Measurements from ENCODE around the gene KRT9. TPM values are rescaled to one million over a fixed set of nuclear protein-coding genes. Genes with fewer than 3 reads are reported as not detected.

Gene KRT9
- total and polyA plus RNA-seq, 2 donors (not counting 3 experiments of a cell fraction or from before 2014, with no cell fraction given) = not detected

DNA sequence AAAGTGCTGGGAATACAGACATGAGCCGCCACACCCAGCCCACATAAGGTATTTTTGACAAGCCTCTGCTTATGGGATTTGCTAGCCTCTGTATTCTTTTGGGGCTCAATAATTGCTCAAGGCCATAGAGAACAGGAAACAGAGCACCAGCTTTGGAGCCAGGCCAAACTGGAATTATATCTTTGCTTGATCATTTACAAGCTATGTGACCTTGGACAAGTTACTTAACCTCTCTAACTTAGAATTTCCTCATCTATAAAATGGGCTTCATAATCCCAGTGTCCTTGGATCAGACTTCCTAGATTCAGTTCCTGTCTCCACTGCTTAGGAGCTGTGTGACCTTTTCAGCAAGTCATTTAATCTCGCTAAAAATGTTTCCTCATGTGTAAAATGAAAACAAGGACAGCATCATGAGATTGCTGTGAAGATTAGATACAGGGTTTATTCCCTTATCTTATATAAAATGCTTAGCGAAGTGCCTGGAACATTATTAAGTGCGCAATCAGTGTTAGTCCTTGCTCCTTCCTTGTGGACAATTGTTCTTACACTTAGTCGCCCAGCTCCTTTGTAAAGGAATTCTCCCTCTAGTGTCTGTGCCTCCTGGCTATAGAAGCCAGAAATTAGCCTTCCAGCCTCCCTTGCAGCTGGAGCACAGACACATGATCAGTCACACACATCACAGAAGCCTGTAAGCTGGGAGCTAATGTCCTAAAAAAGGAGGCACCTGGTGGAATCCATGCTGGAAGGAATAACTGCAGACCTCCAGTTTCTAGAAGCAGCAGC lies 16.6 kb downstream of the KRT9 start:
- H3K9me3 ChIP-seq (replicated peaks; ENCODE audit: control insufficient read depth, insufficient read depth, low read length) = no peaks in the 10 kb centered on the region
- intact Hi-C loops (cut with micrococcal nuclease) = no loop called here
- FAIRE-seq = peak; percentile 84
- H3K9ac ChIP-seq (replicated peaks; ENCODE audit: extremely low read depth, insufficient read depth, low read length) = no peak overlapping the region
- peaks cover 10% of the 10 kb centered on the region for H3K4me1 ChIP-seq (ENCODE audit: control insufficient read depth, extremely low read depth, insufficient read depth, low read length)
- DNase-seq (ENCODE audit: low read depth, low spot score) = peak; percentile 87
- H3K9me1 ChIP-seq (replicated peaks; ENCODE audit: control insufficient read depth, extremely low read depth, insufficient read depth, low read length) = no peaks in the 10 kb centered on the region
- no peak overlapping the region for H3K4me2 ChIP-seq (ENCODE audit: insufficient read depth, low read length)
- no peak overlapping the region for H3K4me3 ChIP-seq (replicated peaks in 1 of 3; ENCODE audit: insufficient read depth in 1 of 3, low read depth in 1 of 3, low read length in 3 of 3)
- POLR2A ChIA-PET = interaction anchor here (0.6 kb wide), 1 partner anchor 21 kb away, joined by 4 read pairs; no protein-coding TSS in a partner anchor
- BruUV-seq (replicated peaks) = no TSS peak
- no peaks in the 10 kb centered on the region for H4K20me1 ChIP-seq (replicated peaks; ENCODE audit: control insufficient read depth, extremely low read depth, insufficient read depth, low read length)
- no peaks in the 10 kb centered on the region for H3K79me2 ChIP-seq (ENCODE audit: control insufficient read depth, insufficient read depth, low read length)
- TF ChIP-seq POLR2AphosphoS5 (IDR thresholded peaks at IDR 0.05; ENCODE audit: insufficient read depth, low read depth, low read length) (peak; percentile 28), GATA2 (IDR thresholded peaks at IDR 0.05; ENCODE audit: insufficient read depth, insufficient read length, low read depth, low read length) (peak; percentile 85), JUN (IDR thresholded peaks at IDR 0.05; ENCODE audit: borderline replicate concordance, insufficient read depth, insufficient read length, low read depth) (no peak), FOS (IDR thresholded peaks at IDR 0.05; ENCODE audit: borderline replicate concordance, insufficient read depth, low read length) (no peak)
- no peak overlapping the region for H3K27ac ChIP-seq (ENCODE audit: insufficient read depth, low read depth, low read length)
- peaks cover 8 to 9% of the 10 kb centered on the region in 2 experiments for H3K27me3 ChIP-seq (ENCODE audit: control insufficient read depth in 2 of 2, insufficient read depth in 2 of 2, low read length in 2 of 2)
- CTCF ChIA-PET = interaction anchor here (0.6 to 9.2 kb wide), 7 partner anchors 11 to 698 kb away, joined by 3 to 369 read pairs (median 4); no protein-coding TSS in a partner anchor
- H3K36me3 ChIP-seq (ENCODE audit: control insufficient read depth in 2 of 2, extremely low read depth in 1 of 2, insufficient read depth in 2 of 2, low read length in 2 of 2) = no peaks in the 10 kb centered on the region
- H2AFZ ChIP-seq (ENCODE audit: low read depth, low read length) = no peak overlapping the region
- dilution Hi-C loops (cut with MboI; ENCODE audit: extremely low pct_ligation_motif_present, low sequenced_read_pairs) = no loop called here

- H3K79me2 ChIP-seq (ENCODE audit: control insufficient read depth, insufficient read depth, low read length) = no peaks in the 10 kb centered on the region
- no peaks in the 10 kb centered on the region for H3K36me3 ChIP-seq (ENCODE audit: control insufficient read depth in 2 of 2, extremely low read depth in 1 of 2, insufficient read depth in 2 of 2, low read length in 2 of 2)
- no peak overlapping the region for H3K9ac ChIP-seq (replicated peaks; ENCODE audit: extremely low read depth, insufficient read depth, low read length)
- H3K4me3 ChIP-seq (replicated peaks in 1 of 3; ENCODE audit: insufficient read depth in 1 of 3, low read depth in 1 of 3, low read length in 3 of 3) = no peak overlapping the region
- H2AFZ ChIP-seq (ENCODE audit: low read depth, low read length) = no peak overlapping the region
- no TSS peak for BruUV-seq (replicated peaks)
- ChIA-PET CTCF (interaction anchor here (0.7 to 9.2 kb wide), 8 partner anchors 10 to 114 kb away, joined by 3 to 369 read pairs (median 6); partner anchors contain the start of genes KRT35 and KRT36), POLR2A (no interaction called here)
- H3K9me1 ChIP-seq (replicated peaks; ENCODE audit: control insufficient read depth, extremely low read depth, insufficient read depth, low read length) = no peaks in the 10 kb centered on the region
- intact Hi-C loops (cut with micrococcal nuclease) (no loop called here), dilution Hi-C loops (cut with MboI; ENCODE audit: extremely low pct_ligation_motif_present, low sequenced_read_pairs) (no loop called here)
- FAIRE-seq = no peak
- TF ChIP-seq FOS (IDR thresholded peaks at IDR 0.05; ENCODE audit: borderline replicate concordance, insufficient read depth, low read length) = no peak
- no peak for TF ChIP-seq POLR2AphosphoS5 (IDR thresholded peaks at IDR 0.05; ENCODE audit: insufficient read depth, low read depth, low read length)
- no peaks in the 10 kb centered on the region for H4K20me1 ChIP-seq (replicated peaks; ENCODE audit: control insufficient read depth, extremely low read depth, insufficient read depth, low read length)
- no peak overlapping the region for H3K4me2 ChIP-seq (ENCODE audit: insufficient read depth, low read length)
- H3K27ac ChIP-seq (ENCODE audit: insufficient read depth, low read depth, low read length) = no peak overlapping the region
- no peak for DNase-seq (ENCODE audit: low read depth, low spot score)
- H3K27me3 ChIP-seq (ENCODE audit: control insufficient read depth in 2 of 2, insufficient read depth in 2 of 2, low read length in 2 of 2) = peaks cover 1 to 6% of the 10 kb centered on the region in 2 experiments
- no peaks in the 10 kb centered on the region for H3K9me3 ChIP-seq (replicated peaks; ENCODE audit: control insufficient read depth, insufficient read depth, low read length)
- peaks cover 11% of the 10 kb centered on the region for H3K4me1 ChIP-seq (ENCODE audit: control insufficient read depth, extremely low read depth, insufficient read depth, low read length)
Observed at GRCh38 chr17:41553987-41554680, 17.7 kb downstream of the KRT9 start.

Measured in endothelial cell of umbilical vein (primary cell).